Hematopoietic multipotent progenitor cell treated with erythropoietin and hydrocortisone succinate and interleukin-3 and kit ligand, for 4 days (in vitro differentiated cells): ENCODE data around the gene KIAA1671.

Experiments
- DNase-seq: peaks from one replicate; pipeline ENCODE4 v3.0.0-alpha.2; 2015

The KIAA1671 gene

GRCh38 chr22:24982301-24983056, 30.0 kb downstream of the KIAA1671 start:
- no peak for DNase-seq

- no peak for DNase-seq
These were observed 30.6 kb downstream of the KIAA1671 start for GRCh38 chr22:24983151-24983550.

GRCh38 chr22:24984122-24984521, 31.6 kb downstream of the KIAA1671 start:
- DNase-seq = no peak

GRCh38 chr22:24985826-24986214, 33.3 kb downstream of the KIAA1671 start:
- no peak for DNase-seq

- DNase-seq = no peak
These were observed 34.3 kb downstream of the KIAA1671 start for GRCh38 chr22:24986816-24987215.

- DNase-seq = no peak
These were observed 36.6 kb downstream of the KIAA1671 start for GRCh38 chr22:24989135-24989534.

- no peak for DNase-seq
These were observed 37.0 kb downstream of the KIAA1671 start for GRCh38 chr22:24989541-24989951.

- DNase-seq = no peak
These were observed 37.9 kb downstream of the KIAA1671 start for GRCh38 chr22:24990344-24990905.

- DNase-seq = no peak
These were observed 40.4 kb downstream of the KIAA1671 start for GRCh38 chr22:24992946-24993345.

GRCh38 chr22:24994070-24994763, 41.7 kb downstream of the KIAA1671 start:
- no peak for DNase-seq

GRCh38 chr22:24995649-24996180, 43.2 kb downstream of the KIAA1671 start:
- DNase-seq = no peak

- DNase-seq = no peak
These were observed 44.0 kb downstream of the KIAA1671 start for GRCh38 chr22:24996420-24996952.

- DNase-seq = no peak
These were observed 44.5 kb downstream of the KIAA1671 start for GRCh38 chr22:24997023-24997422.

GRCh38 chr22:25000686-25001085, 48.2 kb downstream of the KIAA1671 start:
- DNase-seq = no peak

GRCh38 chr22:25002241-25002985, 49.9 kb downstream of the KIAA1671 start:
- DNase-seq = peak; percentile 13

- DNase-seq = no peak
These were observed 53.8 kb downstream of the KIAA1671 start for GRCh38 chr22:25006354-25006753.

GRCh38 chr22:25007444-25008106, 55.1 kb downstream of the KIAA1671 start:
- peak; percentile 18 for DNase-seq

GRCh38 chr22:25008666-25009065, 56.1 kb downstream of the KIAA1671 start:
- no peak for DNase-seq

GRCh38 chr22:25012741-25013143, 60.2 kb downstream of the KIAA1671 start:
- no peak for DNase-seq

- no peak for DNase-seq
These were observed 61.1 kb downstream of the KIAA1671 start for GRCh38 chr22:25013607-25014006.

- DNase-seq = no peak
These were observed 62.6 kb downstream of the KIAA1671 start for GRCh38 chr22:25014896-25015755.
